ENCODE results near the gene KANSL1L.

DNA sequence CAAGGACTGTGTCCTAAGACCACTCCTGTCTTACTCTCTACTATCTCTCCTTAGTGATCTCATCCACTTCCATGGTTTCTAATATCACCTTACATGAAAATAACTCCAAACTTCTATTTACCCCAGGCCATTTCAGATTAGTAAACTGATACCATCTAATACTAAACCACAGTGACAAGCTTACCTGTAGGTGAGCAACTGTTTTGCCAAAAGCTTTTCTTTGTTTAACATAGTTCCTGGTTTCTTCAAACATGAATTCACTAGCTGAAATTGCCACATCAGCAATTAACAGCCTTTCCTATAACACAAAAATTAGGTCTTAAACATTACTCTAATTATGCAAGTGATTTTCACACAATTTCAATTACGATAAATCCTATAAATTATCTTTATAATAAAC lies 31.9 kb upstream of the KANSL1L start:
- no peak for TF ChIP-seq SRF (IDR thresholded peaks at IDR 0.05; ENCODE audit: low read depth in 2 of 2, low read length in 2 of 2)
- no peak for TF ChIP-seq YBX1 (IDR thresholded peaks at IDR 0.05)
- TF ChIP-seq CTCF (IDR thresholded peaks at IDR 0.05 in 2 of 3, conservative IDR thresholded peaks at IDR 0.05 in 1 of 3; ENCODE audit: control insufficient read depth in 2 of 3, extremely low read depth in 1 of 3, insufficient read depth in 1 of 3, low read depth in 3 of 3, low read length in 3 of 3) = no peak
- TF ChIP-seq ZNF207 (IDR thresholded peaks at IDR 0.05; ENCODE audit: borderline replicate concordance) = no peak
- TF ChIP-seq TAF1 (IDR thresholded peaks at IDR 0.05; ENCODE audit: borderline replicate concordance, low read depth, low read length) = no peak
- no peak for TF ChIP-seq POLR2AphosphoS2 (IDR thresholded peaks at IDR 0.05; ENCODE audit: low read depth, low read length)
